SKM-1 (cell line): ENCODE measurements around the gene CST7.
"Not testable (repeated sequence)": the region's sequence is repeated elsewhere in the genome, so short reads cannot be mapped to it uniquely, and the experiment has no call there.

Experiments
- DNase-seq: peaks from one replicate; lab custom pipeline; 2025; ENCODE audit not compliant: unreplicated experiment; lab: John Stamatoyannopoulos, UW

Gene CST7

GRCh38 chr20:25000268-25000801 is 51.3 kb downstream of the CST7 start:
- DNase-seq, result no peak

- DNase-seq, result not testable (repeated sequence)
Measured at GRCh38 chr20:25001323-25001722, 52.3 kb downstream of the CST7 start.

DNA sequence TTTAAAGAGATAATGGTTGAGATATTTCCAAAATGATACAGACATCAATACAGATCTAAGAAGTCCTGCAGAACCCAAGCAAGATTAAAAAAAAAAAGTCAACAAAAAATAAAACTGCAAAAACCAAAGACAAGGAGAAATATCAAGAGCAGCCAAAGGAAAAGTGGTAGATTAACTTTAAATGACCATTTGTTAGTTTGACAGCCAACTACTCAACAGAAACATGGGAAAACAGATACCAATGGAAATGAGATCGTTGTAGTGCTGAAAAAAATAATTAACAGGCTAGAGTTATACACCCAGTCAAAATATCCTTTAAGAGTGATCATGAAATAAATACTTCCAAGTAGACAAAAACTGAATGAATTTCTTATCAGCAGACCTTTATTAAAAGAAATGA is 53.9 kb downstream of the CST7 start:
- no peak for DNase-seq

DNA sequence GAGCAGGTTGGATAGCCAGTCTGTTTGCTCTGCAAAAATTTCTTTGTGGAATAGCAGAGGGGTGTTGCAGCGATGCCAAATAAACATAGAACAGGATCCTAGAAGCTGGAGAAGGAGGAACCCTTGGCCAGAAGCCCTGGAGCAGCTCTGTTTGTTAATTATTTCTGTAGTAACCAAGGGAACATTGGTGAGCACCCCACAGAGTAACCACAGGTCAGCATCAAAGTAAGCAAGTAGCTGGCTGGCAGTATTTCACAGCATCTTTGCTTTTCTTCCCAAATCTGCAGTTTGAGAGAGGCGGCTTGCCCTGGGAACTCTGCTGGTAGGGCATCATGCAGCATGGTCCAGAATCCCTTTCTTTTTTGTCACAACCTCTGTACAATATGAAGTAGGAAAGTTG is 56.2 kb downstream of the CST7 start:
- no peak for DNase-seq

DNA sequence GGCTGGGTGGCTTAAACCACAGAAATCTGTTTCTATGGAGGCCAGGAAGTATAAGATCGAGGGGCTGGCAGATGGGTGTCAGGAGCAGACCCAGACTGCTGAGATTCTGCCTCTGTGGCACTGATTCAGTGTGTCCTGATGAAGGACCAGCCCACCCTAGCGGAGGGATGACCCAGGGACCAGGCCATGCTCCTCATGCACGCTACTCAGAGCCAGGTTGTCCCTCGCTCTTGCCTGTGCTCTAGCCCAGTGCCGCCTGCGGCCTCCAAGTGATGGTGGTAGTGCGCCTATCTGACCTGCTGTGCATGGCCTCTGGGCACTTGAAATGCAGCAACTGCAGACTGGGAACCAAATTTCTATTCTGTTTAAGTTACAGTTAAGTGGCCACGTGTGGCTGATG is 56.6 kb downstream of the CST7 start:
- DNase-seq, result no peak

DNA sequence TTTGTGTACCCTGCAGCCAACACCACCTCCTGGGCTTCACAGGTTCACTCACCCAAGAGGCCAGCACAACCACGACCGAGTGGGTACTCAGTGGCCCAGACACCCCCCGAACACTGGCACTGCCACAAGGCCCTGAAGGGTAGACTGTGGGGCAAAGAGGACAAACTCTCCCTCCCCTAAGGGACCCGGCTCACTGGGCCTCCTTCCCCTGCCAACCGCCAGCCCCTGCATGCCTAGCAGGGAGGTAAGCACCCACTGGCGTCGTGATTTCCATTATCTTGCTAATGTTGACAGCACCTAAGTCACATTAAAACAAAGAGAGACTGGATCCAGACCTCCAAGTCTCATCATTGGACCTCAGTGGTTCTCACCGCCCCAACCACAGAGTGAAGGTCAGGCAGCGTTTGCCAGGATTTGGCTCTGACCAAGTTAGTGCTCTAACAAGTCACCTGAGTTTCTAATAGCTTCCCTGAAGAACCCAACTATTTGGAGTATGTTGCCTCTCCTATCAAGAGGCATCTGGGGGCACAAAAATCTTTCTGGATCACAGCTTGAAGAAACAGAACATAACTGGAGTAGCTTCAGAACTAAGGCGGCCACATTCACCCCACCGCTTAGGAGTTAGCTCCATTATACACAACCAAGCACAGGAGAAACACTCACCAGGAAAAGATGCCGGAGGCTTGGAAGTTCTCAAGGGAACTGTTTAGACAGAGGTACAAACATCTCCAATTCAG is 57.5 kb downstream of the CST7 start:
- no peak for DNase-seq

GRCh38 chr20:25007491-25008305 is 58.6 kb downstream of the CST7 start:
- no peak for DNase-seq

DNA sequence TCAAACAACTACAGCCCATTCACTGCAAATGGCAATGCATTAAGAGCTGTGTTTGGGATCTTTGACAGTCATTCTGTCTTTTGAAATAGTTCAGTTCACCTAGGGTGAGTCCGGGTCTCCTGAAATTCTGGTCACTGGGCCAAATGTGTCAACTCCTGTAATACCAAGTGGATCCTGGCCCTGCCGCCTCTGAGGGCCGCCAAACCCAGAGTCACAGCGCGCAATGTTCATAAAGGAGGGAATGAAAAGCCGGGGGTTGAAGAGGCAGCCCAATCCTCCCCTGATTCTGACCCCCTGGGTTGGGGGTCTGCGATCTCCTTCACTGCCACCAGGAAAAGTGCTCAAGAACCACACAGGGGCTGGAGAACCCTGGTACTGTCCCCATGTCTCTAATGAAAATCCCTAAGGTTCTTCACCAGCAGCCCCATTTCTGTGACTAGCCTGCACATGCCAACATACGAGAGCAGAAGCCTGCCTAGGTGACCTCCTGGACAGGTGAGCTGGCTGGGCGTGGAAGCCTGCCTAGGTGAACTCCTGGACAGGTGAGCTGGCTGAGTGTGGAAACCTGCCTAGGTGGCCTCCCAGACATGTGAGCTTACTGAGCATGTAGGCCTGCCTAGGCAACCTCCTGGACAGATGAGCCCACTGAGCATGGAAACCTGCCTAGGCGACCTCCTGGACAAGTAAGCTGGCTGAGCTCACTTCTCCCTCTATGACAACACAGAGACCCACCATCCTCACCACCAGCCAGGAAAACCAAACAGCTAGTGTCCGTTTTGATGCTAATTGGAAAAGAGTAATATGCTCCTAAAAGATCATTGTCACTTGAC is 59.5 kb downstream of the CST7 start:
- no peak for DNase-seq
